ENCODE measurements around the gene ZNF239. TPM values are rescaled to one million over a fixed set of nuclear protein-coding genes. Genes with fewer than 3 reads are reported as not detected.

ZNF239 gene
- total RNA-seq, 1 donor from 2014 or later = 11.8 TPM

DNA sequence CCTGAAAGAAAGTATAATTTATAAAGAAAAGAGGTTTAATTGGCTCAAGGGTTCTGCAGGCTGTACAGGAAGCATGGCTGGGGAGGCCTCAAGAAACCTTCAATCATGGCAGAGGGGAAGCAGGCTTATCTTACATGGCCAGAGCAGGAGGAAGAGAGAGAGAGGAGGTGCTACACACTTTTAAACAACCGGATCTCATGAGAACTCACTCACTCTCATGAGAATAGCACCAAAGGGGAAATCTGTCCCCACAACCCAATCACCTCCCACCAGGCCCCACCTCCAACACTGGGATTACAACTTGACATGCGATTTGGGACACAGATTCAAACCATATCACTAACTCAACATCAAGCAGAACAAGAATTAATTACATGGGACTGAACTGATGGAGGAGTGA, 24.9 kb upstream of the ZNF239 start:
- no peak overlapping the region for H3K4me3 Mint-ChIP-seq (ENCODE audit: low read depth)
- DNase-seq (ENCODE audit: low spot score, unreplicated experiment) = no peak
- TF ChIP-seq CTCF (IDR thresholded peaks at IDR 0.05; ENCODE audit: unreplicated experiment) = no peak
- no peak overlapping the region for H3K27ac Mint-ChIP-seq
- H3K27me3 Mint-ChIP-seq = peaks cover 17% of the 10 kb centered on the region
- peaks cover 17% of the 10 kb centered on the region for H3K4me1 Mint-ChIP-seq (ENCODE audit: low read depth)
- H3K36me3 Mint-ChIP-seq (ENCODE audit: insufficient read depth) = no peaks in the 10 kb centered on the region
- H3K9me3 Mint-ChIP-seq (ENCODE audit: low read depth) = peaks cover 7% of the 10 kb centered on the region

DNA sequence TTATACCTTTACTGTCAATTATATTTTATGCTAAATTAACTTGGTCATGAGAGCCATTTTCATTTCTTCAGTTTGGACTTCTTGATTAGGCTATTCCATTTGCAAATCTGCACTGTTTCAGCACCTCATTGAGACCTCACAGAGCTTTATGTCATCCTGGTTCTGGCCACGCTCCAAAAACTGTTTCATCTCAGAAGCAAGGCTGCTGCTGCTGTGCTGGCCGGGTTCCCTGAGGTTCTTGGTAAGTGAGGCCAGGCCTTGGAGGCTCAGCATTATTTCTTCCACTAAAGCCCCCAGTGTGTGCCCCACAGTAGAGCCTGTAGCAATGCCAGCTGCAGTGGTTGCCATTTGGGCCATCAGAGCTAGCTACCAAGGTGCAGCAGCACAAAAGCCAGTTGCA, 24.0 kb upstream of the ZNF239 start:
- no peak for TF ChIP-seq CTCF (IDR thresholded peaks at IDR 0.05; ENCODE audit: unreplicated experiment)
- H3K27me3 Mint-ChIP-seq = peaks cover 12% of the 10 kb centered on the region
- H3K4me3 Mint-ChIP-seq (ENCODE audit: low read depth) = no peak overlapping the region
- H3K27ac Mint-ChIP-seq = no peak overlapping the region
- no peak for DNase-seq (ENCODE audit: low spot score, unreplicated experiment)
- H3K4me1 Mint-ChIP-seq (ENCODE audit: low read depth) = peaks cover 17% of the 10 kb centered on the region
- peaks cover 11% of the 10 kb centered on the region for H3K9me3 Mint-ChIP-seq (ENCODE audit: low read depth)
- H3K36me3 Mint-ChIP-seq (ENCODE audit: insufficient read depth) = no peaks in the 10 kb centered on the region

DNA sequence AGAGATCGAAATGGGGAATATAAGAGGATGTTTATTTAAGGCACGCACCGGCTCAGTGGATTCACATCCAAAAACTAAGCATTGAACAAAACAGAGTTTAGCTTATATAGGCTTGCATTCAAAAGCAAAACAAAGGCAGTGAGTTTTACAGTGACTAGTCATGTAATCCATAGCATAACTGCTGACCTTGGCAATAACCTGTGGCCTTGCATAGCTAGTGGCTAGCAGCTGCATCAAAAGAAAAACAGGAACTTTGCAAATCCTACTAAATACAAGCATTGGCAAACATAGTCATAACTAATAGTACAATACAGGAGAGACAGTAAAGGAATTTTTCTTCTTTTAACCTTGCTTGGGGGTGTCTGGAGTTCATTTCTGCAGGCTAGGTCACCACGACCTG, 22.1 kb upstream of the ZNF239 start:
- Mint-ChIP-seq H3K9me3 (ENCODE audit: low read depth) (peaks cover 14% of the 10 kb centered on the region), H3K27ac (no peak overlapping the region), H3K36me3 (ENCODE audit: insufficient read depth) (no peaks in the 10 kb centered on the region), H3K27me3 (peaks cover 2% of the 10 kb centered on the region), H3K4me1 (ENCODE audit: low read depth) (peaks cover 17% of the 10 kb centered on the region), H3K4me3 (ENCODE audit: low read depth) (no peak overlapping the region)
- TF ChIP-seq CTCF (IDR thresholded peaks at IDR 0.05; ENCODE audit: unreplicated experiment) = no peak
- no peak for DNase-seq (ENCODE audit: low spot score, unreplicated experiment)

DNA sequence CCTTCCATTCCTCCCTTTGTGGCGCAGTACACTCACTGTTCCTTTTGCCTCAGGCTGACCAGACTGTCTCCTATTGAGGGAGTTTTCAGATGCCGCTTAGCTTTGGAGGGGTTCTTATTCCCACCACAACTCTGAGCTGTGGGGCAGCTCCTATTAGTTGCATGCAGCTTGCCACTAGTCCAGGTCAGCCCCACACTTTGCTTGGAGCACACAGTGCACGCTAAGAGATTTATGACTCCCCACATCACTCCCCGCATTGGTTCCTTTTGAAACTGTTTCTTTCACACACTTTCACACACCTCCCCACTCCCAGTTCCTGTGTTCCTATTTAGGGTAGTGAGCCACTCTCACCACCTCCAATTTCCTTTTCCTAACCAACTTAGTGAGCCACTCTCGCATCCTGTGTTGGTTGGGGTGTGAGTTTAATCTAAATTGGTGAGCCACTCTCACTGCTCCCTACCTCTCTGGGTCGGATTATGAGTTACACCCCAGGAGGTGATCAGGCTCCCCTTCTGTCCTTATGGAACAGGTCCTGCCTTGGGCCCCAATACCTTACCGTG, 21.4 kb upstream of the ZNF239 start:
- H3K36me3 Mint-ChIP-seq (ENCODE audit: insufficient read depth) = no peaks in the 10 kb centered on the region
- peaks cover 17% of the 10 kb centered on the region for H3K4me1 Mint-ChIP-seq (ENCODE audit: low read depth)
- H3K4me3 Mint-ChIP-seq (ENCODE audit: low read depth) = no peak overlapping the region
- peaks cover 2% of the 10 kb centered on the region for H3K27me3 Mint-ChIP-seq
- no peak overlapping the region for H3K27ac Mint-ChIP-seq
- DNase-seq (ENCODE audit: low spot score, unreplicated experiment) = no peak
- peaks cover 13% of the 10 kb centered on the region for H3K9me3 Mint-ChIP-seq (ENCODE audit: low read depth)
- no peak for TF ChIP-seq CTCF (IDR thresholded peaks at IDR 0.05; ENCODE audit: unreplicated experiment)

DNA sequence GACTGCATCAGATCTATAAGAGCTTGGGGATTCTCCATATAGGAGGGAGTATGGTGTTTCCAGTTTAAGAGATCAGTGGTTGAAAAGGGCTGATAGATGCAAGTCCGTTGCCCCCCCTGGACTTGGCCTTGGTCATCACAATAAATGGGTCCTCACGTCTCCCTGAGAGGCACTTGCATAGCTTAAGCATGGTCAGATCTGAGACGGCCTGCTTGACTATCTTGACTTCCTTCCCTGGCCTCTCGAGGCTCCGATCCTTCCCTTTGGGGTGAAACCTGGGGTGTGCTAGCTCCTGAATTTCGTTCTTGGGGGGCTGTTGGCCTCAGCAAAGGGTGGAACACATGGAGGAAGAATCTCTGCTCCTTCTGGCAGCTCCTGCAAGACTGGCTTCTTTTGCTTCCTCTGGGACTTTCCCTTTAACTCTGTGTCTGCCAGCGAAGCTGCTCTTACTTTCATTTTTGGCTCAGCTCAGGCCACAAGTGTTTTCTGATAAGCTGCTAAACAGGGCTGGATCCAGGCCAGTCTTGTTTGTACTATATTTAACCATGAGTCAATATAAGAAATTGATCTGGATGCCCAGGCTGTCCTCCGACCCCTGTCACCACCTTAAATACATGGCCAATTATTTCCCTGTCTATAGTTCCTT, 20.7 kb upstream of the ZNF239 start:
- H3K9me3 Mint-ChIP-seq (ENCODE audit: low read depth) = peaks cover 13% of the 10 kb centered on the region
- peak overlapping the region; percentile 0 for H3K27ac Mint-ChIP-seq
- H3K4me1 Mint-ChIP-seq (ENCODE audit: low read depth) = peaks cover 17% of the 10 kb centered on the region
- TF ChIP-seq CTCF (IDR thresholded peaks at IDR 0.05; ENCODE audit: unreplicated experiment) = no peak
- no peaks in the 10 kb centered on the region for H3K36me3 Mint-ChIP-seq (ENCODE audit: insufficient read depth)
- peaks cover 2% of the 10 kb centered on the region for H3K27me3 Mint-ChIP-seq
- H3K4me3 Mint-ChIP-seq (ENCODE audit: low read depth) = peak overlapping the region; percentile 4
- no peak for DNase-seq (ENCODE audit: low spot score, unreplicated experiment)

Measured in progenitor cell of endocrine pancreas (in vitro differentiated cells).